Testis (tissue), 3 donors: ENCODE results near the gene SPATC1L. TPM values are rescaled to one million over a fixed set of nuclear protein-coding genes. Genes with fewer than 3 reads are reported as not detected.

ENCODE experiments used
- DNase-seq: peaks from one replicate; pipeline ENCODE4 v3.0.0-alpha.2; 2019
- H3K27ac ChIP-seq, 2 donors: fragments of 200-600 bp; sonication (generic); one replicate each; pipeline ENCODE4 v1.5.1; 2019
- H3K27me3 ChIP-seq: fragments of 200-600 bp; sonication (generic); one replicate; pipeline ENCODE4 v1.5.1; 2019
- H3K36me3 ChIP-seq: fragments of 200-600 bp; sonication (generic); one replicate; pipeline ENCODE4 v1.5.1; 2017; ENCODE audit warnings: low read depth; ENCODE audit errors: missing control alignments
- H3K4me1 ChIP-seq: fragments of 200-600 bp; sonication (generic); one replicate; pipeline ENCODE4 v1.5.1; 2019
- H3K4me3 ChIP-seq, 2 donors: fragments of 200-600 bp; sonication (generic); one replicate each; pipeline ENCODE4 v1.5.1; 2017 to 2019
- H3K9me3 ChIP-seq: fragments of 200-600 bp; sonication (generic); one replicate; pipeline ENCODE4 v1.5.1; 2017
- POLR2A ChIP-seq: fragments of 450-650 bp; IDR thresholded peaks from one replicate; pipeline ENCODE4 v1.6.1; 2017; ENCODE audit warnings: antibody characterized with exemption, mild to moderate bottlenecking, moderate library complexity
- WGBS, 2 donors: methylation state at CpG; one replicate each; pipeline ENCODE4 v1.1.5; 2018; 5-methylcytosine and 5-hydroxymethylcytosine counted together
- intact Hi-C: fragments of 100-400 bp; cut with DNase I; formaldehyde crosslinking; loops from one replicate; pipeline ENCODE4 v1.15.1; 2023; ENCODE audit warnings: low total_unique reads
- polyA plus RNA-seq: library from polyadenylated mRNA; stranded (reverse); fragments of 350-450 nt; fragmentation: Illumina TruSeq; extraction: RNeasy Lipid Tissue Mini Kit (QIAGEN cat#74804); gene quantifications from one replicate; pipeline ENCODE4 v1.2.3, GENCODE V29; 2014; ENCODE audit warnings: low read depth, low replicate concordance; ENCODE audit not compliant: insufficient read depth
- total RNA-seq, 2 donors: library from RNA; depleted of rRNA; stranded (reverse); fragments of >200 nt; gene quantifications; one replicate each; pipeline ENCODE4 v1.2.3, GENCODE V29; 2016
- TF ChIP-seq, protein P1 (sequence below), 3 experiments: fragments of 450-650 bp in 2 of 3; fragments of 200-600 bp in 1 of 3; sonication (generic) in 1 of 3; IDR thresholded peaks; one replicate each; pipeline ENCODE4 v1.5.1; 2016 to 2019; ENCODE audit warnings: antibody characterized with exemption in 3 of 3, mild to moderate bottlenecking in 2 of 3, moderate library complexity in 1 of 3

The SPATC1L gene
- total and polyA plus RNA-seq, 3 donors from 2014 or later = 55.4 to 96.1 (median 75.6) TPM

DNA sequence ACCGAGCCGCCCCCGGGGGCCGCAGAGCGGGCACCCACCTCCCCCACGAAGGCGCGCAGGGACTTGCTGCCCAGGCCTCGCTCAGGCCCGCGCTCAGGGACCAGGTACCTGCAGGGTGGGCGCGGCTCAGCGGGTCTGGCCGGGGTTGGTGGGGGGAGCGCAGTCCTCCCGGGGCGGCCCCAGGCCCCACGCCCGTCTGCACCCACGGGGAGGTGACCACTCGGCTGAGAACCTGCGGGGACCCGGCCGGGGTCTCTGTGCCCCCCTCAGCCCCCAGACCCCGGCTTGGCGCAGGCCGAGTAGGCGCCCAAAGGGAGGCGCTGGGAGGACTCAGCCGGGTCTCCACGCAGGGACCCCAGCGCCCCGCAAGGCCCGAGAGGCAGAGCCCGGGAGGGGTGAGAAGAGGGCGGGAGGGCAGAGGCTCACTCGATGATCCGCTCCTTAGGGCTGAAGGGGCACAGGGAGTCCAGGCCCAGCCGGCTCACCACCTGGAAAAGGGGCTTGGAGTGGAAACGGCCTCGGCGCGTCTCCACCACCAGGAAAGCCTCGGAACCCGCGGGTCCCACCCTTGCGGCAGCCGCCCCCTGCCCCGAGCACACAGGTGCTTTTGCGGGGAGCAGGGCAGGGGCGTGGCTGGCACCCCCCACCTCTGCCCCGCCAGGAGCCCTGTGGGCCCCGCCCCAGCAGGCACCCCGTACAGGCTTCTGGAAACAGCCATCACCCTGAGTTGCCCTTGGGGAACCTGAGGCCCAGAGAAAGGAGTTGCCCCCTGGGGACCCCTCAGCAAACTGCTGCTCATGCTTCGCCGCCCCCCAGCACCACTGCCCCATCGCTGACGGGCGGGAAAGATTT lies 38.2 kb downstream of the SPATC1L start:
- 48 to 85% methylated on average over 6 to 60 of the region's 60 CpGs for WGBS, 2 donors
- intact Hi-C loops = no loop called here
- H3K27ac ChIP-seq = no peak overlapping the region

DNA sequence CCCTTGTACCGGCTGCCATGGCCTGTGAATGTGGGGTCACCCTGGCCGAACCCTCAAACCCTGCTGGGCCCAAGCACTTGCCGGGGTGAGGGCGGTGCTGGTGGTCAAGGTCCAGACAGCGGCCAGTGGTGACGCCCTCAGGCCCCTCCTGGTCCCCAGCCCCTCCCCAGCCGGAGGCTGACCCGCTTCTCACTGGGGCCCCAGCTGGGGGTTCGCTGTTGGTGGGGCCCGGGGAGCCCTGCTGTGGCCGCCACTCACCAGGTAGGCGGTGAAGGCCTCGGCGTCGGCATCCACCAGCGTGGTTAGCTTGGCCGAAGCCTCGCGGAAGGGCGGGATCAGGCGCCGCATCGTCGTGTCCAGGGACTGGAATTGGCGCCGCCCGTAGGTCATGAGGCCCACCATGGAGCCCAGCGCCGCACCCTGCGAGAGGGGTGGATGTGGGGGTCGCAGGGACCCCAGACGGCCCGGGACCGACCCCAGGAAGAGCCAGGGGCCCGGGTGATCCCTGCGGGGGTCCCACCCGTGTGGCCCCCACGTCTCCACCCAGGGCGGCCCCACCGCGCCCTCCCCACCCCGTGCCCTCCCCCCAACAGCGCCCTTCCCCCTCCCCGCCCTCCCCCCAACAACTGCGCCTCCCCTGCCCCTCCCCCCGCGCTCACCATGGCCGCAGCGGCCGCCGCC lies 39.0 kb downstream of the SPATC1L start:
- WGBS, 2 donors = 71 to 79% methylated on average over 18 to 40 of the region's 51 CpGs
- no peaks in the 10 kb centered on the region for H3K27me3 ChIP-seq
- H3K36me3 ChIP-seq = no peaks in the 10 kb centered on the region
- no peaks in the 10 kb centered on the region for H3K9me3 ChIP-seq
- DNase-seq = no peak
- H3K4me1 ChIP-seq = peaks cover 10% of the 10 kb centered on the region
- H3K27ac ChIP-seq = no peak overlapping the region
- TF ChIP-seq POLR2A = no peak
- TF ChIP-seq, protein P1, sequence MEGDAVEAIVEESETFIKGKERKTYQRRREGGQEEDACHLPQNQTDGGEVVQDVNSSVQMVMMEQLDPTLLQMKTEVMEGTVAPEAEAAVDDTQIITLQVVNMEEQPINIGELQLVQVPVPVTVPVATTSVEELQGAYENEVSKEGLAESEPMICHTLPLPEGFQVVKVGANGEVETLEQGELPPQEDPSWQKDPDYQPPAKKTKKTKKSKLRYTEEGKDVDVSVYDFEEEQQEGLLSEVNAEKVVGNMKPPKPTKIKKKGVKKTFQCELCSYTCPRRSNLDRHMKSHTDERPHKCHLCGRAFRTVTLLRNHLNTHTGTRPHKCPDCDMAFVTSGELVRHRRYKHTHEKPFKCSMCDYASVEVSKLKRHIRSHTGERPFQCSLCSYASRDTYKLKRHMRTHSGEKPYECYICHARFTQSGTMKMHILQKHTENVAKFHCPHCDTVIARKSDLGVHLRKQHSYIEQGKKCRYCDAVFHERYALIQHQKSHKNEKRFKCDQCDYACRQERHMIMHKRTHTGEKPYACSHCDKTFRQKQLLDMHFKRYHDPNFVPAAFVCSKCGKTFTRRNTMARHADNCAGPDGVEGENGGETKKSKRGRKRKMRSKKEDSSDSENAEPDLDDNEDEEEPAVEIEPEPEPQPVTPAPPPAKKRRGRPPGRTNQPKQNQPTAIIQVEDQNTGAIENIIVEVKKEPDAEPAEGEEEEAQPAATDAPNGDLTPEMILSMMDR (IDR thresholded peaks at IDR 0.05) = no peak
- intact Hi-C loops = no loop called here
- H3K4me3 ChIP-seq = peak overlapping the region in 1 of 2 donors; percentile 34

More for the DNA sequence above, 38.2 kb downstream of the SPATC1L start:
- DNase-seq = no peak
- Histone ChIP-seq H3K27me3 (no peaks in the 10 kb centered on the region), H3K4me3 (peak overlapping the region in 1 of 2 donors; percentile 34), H3K36me3 (no peaks in the 10 kb centered on the region), H3K4me1 (peaks cover 10% of the 10 kb centered on the region), H3K9me3 (no peaks in the 10 kb centered on the region)
- no peak for TF ChIP-seq POLR2A
- TF ChIP-seq, protein P1 (IDR thresholded peaks at IDR 0.05) = no peak

DNA sequence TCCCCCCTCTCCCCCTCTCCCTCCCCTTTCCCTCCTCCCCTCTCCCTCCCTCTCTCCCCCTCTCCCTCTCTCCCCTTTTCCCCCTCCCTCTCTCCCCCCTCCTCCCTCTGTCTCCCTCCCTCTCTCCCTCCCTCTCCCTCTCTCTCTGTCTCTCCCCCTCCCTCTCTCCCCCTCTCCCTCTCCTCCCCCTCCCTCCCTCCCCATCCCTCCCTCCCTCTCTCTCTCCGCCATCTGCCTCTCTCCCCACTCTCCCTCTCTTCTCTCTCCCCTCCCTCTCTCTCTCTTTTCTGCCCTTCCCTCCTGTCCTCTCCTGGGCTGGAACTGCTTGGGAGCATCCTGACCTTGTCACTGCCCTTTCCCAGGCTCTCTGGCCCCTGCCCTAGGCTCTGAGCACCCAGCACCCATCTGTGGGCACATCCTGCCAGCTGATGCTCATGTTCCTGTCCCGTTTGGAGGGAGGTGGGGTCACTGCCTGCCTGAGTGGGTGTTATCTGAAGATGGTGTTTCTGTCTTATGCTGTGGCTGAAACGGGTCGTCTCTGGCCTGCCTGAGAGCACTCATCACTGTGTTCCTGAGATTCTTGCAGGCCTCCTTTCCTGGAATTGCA lies 39.7 kb downstream of the SPATC1L start:
- Histone ChIP-seq H3K27me3 (no peaks in the 10 kb centered on the region), H3K4me3 (no peak overlapping the region), H3K27ac (no peak overlapping the region), H3K9me3 (no peaks in the 10 kb centered on the region), H3K36me3 (no peaks in the 10 kb centered on the region), H3K4me1 (peaks cover 10% of the 10 kb centered on the region)
- no peak for TF ChIP-seq POLR2A
- TF ChIP-seq, protein P1 (IDR thresholded peaks at IDR 0.05) = no peak
- intact Hi-C loops = no loop called here
- WGBS, 2 donors = 14 to 20% methylated on average over 1 to 3 of the region's 4 CpGs
- DNase-seq = no peak

DNA sequence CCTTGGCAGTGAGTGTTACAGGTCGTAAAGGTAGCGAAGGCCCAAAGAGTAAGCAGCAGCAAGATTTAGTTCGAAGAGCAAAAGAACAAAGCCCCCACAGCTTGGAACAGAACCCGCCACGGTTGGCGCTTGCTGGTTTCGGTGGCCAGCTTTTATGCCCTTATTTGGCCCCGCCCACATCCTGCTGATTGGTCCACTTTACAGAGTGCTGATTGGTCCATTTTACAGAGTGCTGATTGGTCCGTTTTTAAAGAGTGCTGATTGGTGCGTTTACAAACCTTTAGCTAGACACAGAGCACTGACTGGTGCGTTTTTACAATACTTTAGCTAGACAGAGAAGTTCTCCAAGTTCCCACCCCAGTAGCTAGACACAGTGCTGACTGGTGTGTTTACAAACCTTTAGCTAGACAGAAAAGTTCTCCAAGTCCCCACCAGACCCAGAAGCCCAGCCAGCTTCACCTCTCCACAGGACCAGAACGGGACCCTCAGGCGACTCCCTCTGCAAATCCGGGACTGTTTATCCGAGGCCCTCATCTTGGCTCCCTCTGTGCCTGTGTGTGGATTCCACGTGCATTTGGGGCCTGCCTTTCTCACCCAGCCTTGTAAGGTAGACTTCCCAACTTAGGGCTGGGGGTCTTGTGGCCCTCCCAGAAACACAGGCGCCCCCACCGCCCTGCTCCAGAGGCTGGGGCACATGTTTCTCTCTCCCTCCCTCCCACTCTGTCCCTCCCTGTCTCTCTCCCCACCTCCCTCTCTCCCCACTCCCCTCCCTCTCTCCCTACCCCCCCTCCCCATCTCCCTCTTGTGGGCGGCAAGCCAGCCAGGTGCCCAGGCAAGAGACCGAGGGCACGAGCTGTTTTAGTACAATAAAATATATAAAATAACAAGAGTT lies 41.4 kb downstream of the SPATC1L start:
- H3K36me3 ChIP-seq = no peaks in the 10 kb centered on the region
- no peaks in the 10 kb centered on the region for H3K27me3 ChIP-seq
- peak; percentile 23 for TF ChIP-seq POLR2A
- TF ChIP-seq, protein P1 (IDR thresholded peaks at IDR 0.05) = no peak
- peak overlapping the region; percentile 34 to 39 for H3K4me3 ChIP-seq
- peak; percentile 82 for DNase-seq
- 61 to 67% methylated on average over 21 of the region's 21 CpGs for WGBS, 2 donors
- H3K4me1 ChIP-seq = peaks cover 6% of the 10 kb centered on the region
- no peaks in the 10 kb centered on the region for H3K9me3 ChIP-seq
- peak overlapping the region in 1 of 2 donors; percentile 45 for H3K27ac ChIP-seq
- intact Hi-C loops = no loop called here
